Activated CD4-positive, CD25-positive, alpha-beta regulatory T cell treated with anti-CD3 and anti-CD28 coated beads, Interleukin-2, amount 50 U/mL, for 16 hours (primary cell): ENCODE results near the gene PIK3CB.

Experiments
- DNase-seq: peaks from one replicate; pipeline ENCODE4 v3.0.0-alpha.2; 2020; ENCODE audit warnings: low read depth, low spot score

Gene PIK3CB

GRCh38 chr3:138834596-138835396, at the start of gene PIK3CB:
PIK3CB (minus strand) TSS chr3:138834928; CDS start chr3:138759343, 75,585 bp downstream.
- peak; percentile 67 for DNase-seq

- no peak for DNase-seq
Observed at GRCh38 chr3:138881233-138881632, 46.5 kb upstream of the PIK3CB start.

GRCh38 chr3:138879541-138880380, 45.0 kb upstream of the PIK3CB start:
- no peak for DNase-seq

GRCh38 chr3:138877226-138877625, 42.5 kb upstream of the PIK3CB start:
- DNase-seq, result no peak

- no peak for DNase-seq
Observed at GRCh38 chr3:138875754-138876664, 41.3 kb upstream of the PIK3CB start.

GRCh38 chr3:138875096-138875753, 40.5 kb upstream of the PIK3CB start:
- DNase-seq, result no peak

- no peak for DNase-seq
Observed at GRCh38 chr3:138873471-138874278, 38.9 kb upstream of the PIK3CB start.

- DNase-seq, result no peak
Observed at GRCh38 chr3:138872632-138873031, 37.9 kb upstream of the PIK3CB start.

GRCh38 chr3:138867996-138868395, 33.3 kb upstream of the PIK3CB start:
- no peak for DNase-seq

- no peak for DNase-seq
Observed at GRCh38 chr3:138863776-138864113, 29.0 kb upstream of the PIK3CB start.

- DNase-seq, result no peak
Observed at GRCh38 chr3:138862924-138863775, 28.4 kb upstream of the PIK3CB start.

GRCh38 chr3:138862531-138862923, 27.8 kb upstream of the PIK3CB start:
- DNase-seq, result no peak

- DNase-seq, result no peak
Observed at GRCh38 chr3:138861798-138862197, 27.1 kb upstream of the PIK3CB start.

GRCh38 chr3:138856799-138857198, 22.1 kb upstream of the PIK3CB start:
- no peak for DNase-seq

- DNase-seq, result no peak
Observed at GRCh38 chr3:138854940-138855339, 20.2 kb upstream of the PIK3CB start.

- no peak for DNase-seq
Observed at GRCh38 chr3:138854204-138854603, 19.5 kb upstream of the PIK3CB start.

GRCh38 chr3:138850151-138850550, 15.4 kb upstream of the PIK3CB start:
- no peak for DNase-seq

GRCh38 chr3:138849222-138849940, 14.7 kb upstream of the PIK3CB start:
- DNase-seq, result no peak

GRCh38 chr3:138848696-138849095, 14.0 kb upstream of the PIK3CB start:
- DNase-seq, result no peak
